Esophagus muscularis mucosa (tissue), 4 donors: ENCODE results near the gene NFASC. TPM values are rescaled to one million over a fixed set of nuclear protein-coding genes. Genes with fewer than 3 reads are reported as not detected.

ENCODE experiments used
- DNase-seq: peaks from one replicate; pipeline ENCODE4 v3.0.0-alpha.2; 2017; ENCODE audit errors: extremely low spot score
- H3K27ac ChIP-seq, 4 donors: fragments of 200-600 bp; sonication (generic); replicated peaks in 1 of 4; 1 replicate in 3 of 4; 2 replicates in 1 of 4; pipeline ENCODE4 v1.5.1; 2016 to 2019; ENCODE audit warnings: mild to moderate bottlenecking in 1 of 4
- H3K27me3 ChIP-seq, 4 donors: fragments of 200-600 bp; sonication (generic); one replicate each; pipeline versions ENCODE4 v1.5.1 to v1.6.0; 2016 to 2019
- H3K36me3 ChIP-seq, 4 donors: fragments of 200-600 bp; sonication (generic); one replicate each; pipeline ENCODE4 v1.5.1; 2016 to 2019
- H3K4me1 ChIP-seq, 4 donors: fragments of 200-600 bp; sonication (generic); one replicate each; pipeline ENCODE4 v1.5.1; 2016 to 2019
- H3K4me3 ChIP-seq, 4 donors: fragments of 200-600 bp; sonication (generic); 1 replicate in 2 of 4; 2 replicates in 2 of 4; pipeline ENCODE4 v1.5.1; 2016 to 2019; ENCODE audit warnings: mild to moderate bottlenecking in 4 of 4, moderate library complexity in 1 of 4
- H3K9me3 ChIP-seq, 4 donors: fragments of 200-600 bp; sonication (generic); 1 replicate in 3 of 4; 2 replicates in 1 of 4; pipeline ENCODE4 v1.5.1; 2016 to 2019
- CTCF ChIP-seq, 3 experiments: fragments of 200-600 bp in 2 of 3; fragments of 450-650 bp in 1 of 3; sonication (generic) in 2 of 3; IDR thresholded peaks; one replicate each; pipeline ENCODE4 v1.5.1; 2017 to 2019; ENCODE audit warnings: antibody characterized with exemption in 3 of 3, mild to moderate bottlenecking in 2 of 3, moderate library complexity in 1 of 3
- EP300 ChIP-seq: sonication (generic); formaldehyde crosslinking; IDR thresholded peaks from one replicate; pipeline ENCODE4 v1.6.1; 2017; ENCODE audit warnings: antibody characterized with exemption
- POLR2A ChIP-seq: fragments of 450-650 bp; IDR thresholded peaks from one replicate; pipeline ENCODE4 v1.6.1; 2017; ENCODE audit warnings: antibody characterized with exemption, moderate library complexity, mild to moderate bottlenecking, low read depth
- POLR2AphosphoS5 ChIP-seq, 2 donors: sonication (generic); formaldehyde crosslinking; IDR thresholded peaks; one replicate each; pipeline ENCODE4 v1.6.1; 2017; ENCODE audit warnings: antibody characterized with exemption in 2 of 2
- WGBS: methylation state at CpG from one replicate; pipeline ENCODE4 v1.1.5; 2018; 5-methylcytosine and 5-hydroxymethylcytosine counted together
- intact Hi-C: fragments of 100-400 bp; cut with DNase I; formaldehyde crosslinking; loops from one replicate; pipeline ENCODE4 v1.15.1; 2023
- total RNA-seq, 4 donors: library from RNA; depleted of rRNA; stranded (reverse); fragments of >200 nt; gene quantifications; one replicate each; pipeline versions ENCODE4 v1.1.0 to v1.2.1, GENCODE V29; 2016

The NFASC gene
- total RNA-seq, 4 donors from 2014 or later = 31.1 to 122 (median 64.7) TPM

- 88% methylated on average over 1 of the region's 1 CpG for WGBS
- intact Hi-C loops = no loop called here
- DNase-seq = no peak
Observed at GRCh38 chr1:204972426-204972825, 101.8 kb downstream of the NFASC start.

DNA sequence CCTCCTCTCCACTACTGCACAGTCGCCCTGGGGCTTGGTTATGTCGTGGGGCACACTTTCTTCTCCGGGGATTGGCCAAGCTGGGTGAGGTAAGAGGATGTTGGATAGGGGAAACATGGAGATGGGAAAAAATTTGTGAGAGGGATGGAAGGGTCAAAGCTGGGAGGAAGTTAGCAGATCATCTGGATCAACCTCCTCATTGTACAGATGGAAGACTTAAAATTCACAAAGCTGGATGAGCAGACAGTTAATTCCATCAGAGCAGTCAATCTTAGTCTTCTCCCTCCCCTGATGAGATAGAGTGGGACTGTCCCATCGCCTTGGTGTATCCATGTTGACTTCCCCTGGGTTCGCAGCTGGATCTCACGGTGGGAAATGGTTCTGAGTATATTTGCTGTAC lies 102.8 kb downstream of the NFASC start:
- Histone ChIP-seq H3K4me1 (no peaks in the 10 kb centered on the region), H3K27me3 (no peaks in the 10 kb centered on the region), H3K9me3 (no peaks in the 10 kb centered on the region), H3K27ac (no peak overlapping the region), H3K36me3 (peaks cover 7 to 97% (median 55%) of the 10 kb centered on the region in 4 donors), H3K4me3 (no peak overlapping the region)
- 60% methylated on average over 6 of the region's 6 CpGs for WGBS
- DNase-seq = no peak
- TF ChIP-seq POLR2A (no peak), EP300 (no peak), POLR2AphosphoS5 (IDR thresholded peaks at IDR 0.05) (no peak), CTCF (IDR thresholded peaks at IDR 0.05) (no peak)
- intact Hi-C loops = no loop called here

More at GRCh38 chr1:204972426-204972825, 101.8 kb downstream of the NFASC start:
- H3K4me1 ChIP-seq = no peaks in the 10 kb centered on the region
- H3K27me3 ChIP-seq = no peaks in the 10 kb centered on the region
- H3K4me3 ChIP-seq = no peak overlapping the region
- H3K36me3 ChIP-seq = peaks cover 7 to 97% (median 55%) of the 10 kb centered on the region in 4 donors
- no peak overlapping the region for H3K27ac ChIP-seq
- no peaks in the 10 kb centered on the region for H3K9me3 ChIP-seq
- TF ChIP-seq EP300 (no peak), CTCF (IDR thresholded peaks at IDR 0.05) (no peak), POLR2A (no peak), POLR2AphosphoS5 (IDR thresholded peaks at IDR 0.05) (no peak)

GRCh38 chr1:204974327-204974726 lies 103.7 kb downstream of the NFASC start:
- Histone ChIP-seq H3K36me3 (peaks cover 7 to 97% (median 56%) of the 10 kb centered on the region in 4 donors), H3K4me3 (no peak overlapping the region), H3K27ac (no peak overlapping the region), H3K4me1 (no peaks in the 10 kb centered on the region), H3K27me3 (no peaks in the 10 kb centered on the region), H3K9me3 (no peaks in the 10 kb centered on the region)
- DNase-seq = no peak
- TF ChIP-seq POLR2A = no peak
- TF ChIP-seq EP300 = no peak
- no peak for TF ChIP-seq CTCF (IDR thresholded peaks at IDR 0.05)
- TF ChIP-seq POLR2AphosphoS5 (IDR thresholded peaks at IDR 0.05) = no peak
- 75% methylated on average over 2 of the region's 2 CpGs for WGBS
- intact Hi-C loops = no loop called here

DNA sequence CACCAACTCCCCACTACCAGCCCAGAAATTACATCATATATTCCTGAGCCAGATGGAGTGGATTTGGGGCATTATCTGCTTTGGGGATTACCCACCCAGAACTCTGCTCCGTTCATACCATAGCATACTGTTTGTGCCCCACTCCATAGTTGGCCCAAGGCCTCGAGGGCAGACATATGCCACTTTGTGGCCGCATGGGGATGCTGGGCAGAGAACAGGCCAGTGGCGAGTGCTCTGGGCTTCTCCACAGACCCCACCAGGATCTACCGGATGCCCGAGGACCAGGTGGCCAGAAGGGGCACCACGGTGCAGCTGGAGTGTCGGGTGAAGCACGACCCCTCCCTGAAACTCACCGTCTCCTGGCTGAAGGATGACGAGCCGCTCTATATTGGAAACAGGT lies 104.4 kb downstream of the NFASC start:
- no peaks in the 10 kb centered on the region for H3K9me3 ChIP-seq
- no peak overlapping the region for H3K27ac ChIP-seq
- intact Hi-C loops = no loop called here
- WGBS = 72% methylated on average over 12 of the region's 12 CpGs
- H3K4me3 ChIP-seq = no peak overlapping the region
- H3K4me1 ChIP-seq = no peaks in the 10 kb centered on the region
- TF ChIP-seq CTCF (IDR thresholded peaks at IDR 0.05) = no peak
- TF ChIP-seq POLR2AphosphoS5 (IDR thresholded peaks at IDR 0.05) = no peak
- no peak for TF ChIP-seq EP300
- no peak for TF ChIP-seq POLR2A
- H3K36me3 ChIP-seq = peaks cover 7 to 100% (median 59%) of the 10 kb centered on the region in 4 donors
- no peak for DNase-seq
- no peaks in the 10 kb centered on the region for H3K27me3 ChIP-seq
